HFFc6 (cell line): ENCODE measurements around the gene NUDCD2. TPM values are rescaled to one million over a fixed set of nuclear protein-coding genes. Genes with fewer than 3 reads are reported as not detected.
A peak's percentile ranks its signal among the peaks of the same experiment; 100 is the strongest.

Experiments used
- DNase-seq: peaks from one replicate; pipeline ENCODE4 v3.0.0-alpha.2; 2018
- H3K27ac Mint-ChIP-seq: 2 replicates; pipeline ENCODE4 v1.8.0; 2020; ENCODE audit warnings: mild to moderate bottlenecking, mixed read lengths
- H3K27me3 Mint-ChIP-seq: 2 replicates; pipeline ENCODE4 v1.8.0; 2021; ENCODE audit warnings: mild to moderate bottlenecking, moderate library complexity, mixed read lengths; ENCODE audit not compliant: insufficient read depth
- H3K36me3 Mint-ChIP-seq: 2 replicates; pipeline ENCODE4 v1.8.0; 2021; ENCODE audit warnings: low read depth, mixed read lengths
- H3K4me1 Mint-ChIP-seq: 2 replicates; pipeline ENCODE4 v1.8.0; 2020; ENCODE audit warnings: low read depth, mixed read lengths
- H3K4me3 Mint-ChIP-seq: 2 replicates; pipeline ENCODE4 v1.8.0; 2020; ENCODE audit warnings: mild to moderate bottlenecking, moderate library complexity, mixed read lengths
- H3K9me3 Mint-ChIP-seq: 2 replicates; pipeline ENCODE4 v1.8.0; 2020; ENCODE audit warnings: mild to moderate bottlenecking, mixed read lengths
- CTCF ChIP-seq: fragments of 200-600 bp; sonication (generic); IDR thresholded peaks from 2 replicates; pipeline ENCODE4 v1.5.0; 2021; ENCODE audit warnings: antibody characterized with exemption, mild to moderate bottlenecking
- total RNA-seq, 6 experiments: library from RNA; stranded (reverse); fragmentation: NEBNext Ultra II Directional; extraction: Animal tissue kit (Norgen Biotek cat#: 25700); gene quantifications; 2 replicates in 1 of 6; 3 replicates in 5 of 6; pipeline ENCODE4 v1.2.3, GENCODE V29; 2021

NUDCD2 gene
- total RNA-seq, 6 experiments from 2014 or later: 15.9 to 22.4 (median 18.4) TPM

- H3K9me3 Mint-ChIP-seq: no peaks in the 10 kb centered on the region
- DNase-seq: peak; percentile 47
- H3K27ac Mint-ChIP-seq: peak overlapping the region; percentile 47
- no peak overlapping the region for H3K4me3 Mint-ChIP-seq
- no peak for TF ChIP-seq CTCF
- no peaks in the 10 kb centered on the region for H3K36me3 Mint-ChIP-seq
- peaks cover 35% of the 10 kb centered on the region for H3K4me1 Mint-ChIP-seq
- H3K27me3 Mint-ChIP-seq: no peaks in the 10 kb centered on the region
These were observed 39.0 kb upstream of the NUDCD2 start for GRCh38 chr5:163498886-163499285.

GRCh38 chr5:163497315-163497714 lies 37.4 kb upstream of the NUDCD2 start:
- Mint-ChIP-seq H3K27ac (no peak overlapping the region), H3K27me3 (no peaks in the 10 kb centered on the region), H3K4me3 (no peak overlapping the region), H3K4me1 (peaks cover 22% of the 10 kb centered on the region), H3K9me3 (no peaks in the 10 kb centered on the region), H3K36me3 (no peaks in the 10 kb centered on the region)
- no peak for DNase-seq
- no peak for TF ChIP-seq CTCF

GRCh38 chr5:163496286-163496685 lies 36.4 kb upstream of the NUDCD2 start:
- no peaks in the 10 kb centered on the region for H3K27me3 Mint-ChIP-seq
- H3K4me1 Mint-ChIP-seq: peaks cover 21% of the 10 kb centered on the region
- no peaks in the 10 kb centered on the region for H3K9me3 Mint-ChIP-seq
- DNase-seq: peak; percentile 41
- H3K4me3 Mint-ChIP-seq: no peak overlapping the region
- no peaks in the 10 kb centered on the region for H3K36me3 Mint-ChIP-seq
- no peak for TF ChIP-seq CTCF
- peak overlapping the region; percentile 3; the same call in 1 of the 2 replicates for H3K27ac Mint-ChIP-seq

GRCh38 chr5:163489745-163490075 lies 29.8 kb upstream of the NUDCD2 start:
- H3K27ac Mint-ChIP-seq: peak overlapping the region; percentile 52; the same call in 1 of the 2 replicates

GRCh38 chr5:163489055-163489744 lies 29.3 kb upstream of the NUDCD2 start:
- peaks cover 13% of the 10 kb centered on the region for H3K36me3 Mint-ChIP-seq

More at GRCh38 chr5:163489745-163490075, 29.8 kb upstream of the NUDCD2 start:
- peaks cover 12% of the 10 kb centered on the region for H3K36me3 Mint-ChIP-seq
- TF ChIP-seq CTCF: no peak
- H3K4me1 Mint-ChIP-seq: peaks cover 16% of the 10 kb centered on the region
- H3K27me3 Mint-ChIP-seq: no peaks in the 10 kb centered on the region
- no peak for DNase-seq
- no peaks in the 10 kb centered on the region for H3K9me3 Mint-ChIP-seq
- H3K4me3 Mint-ChIP-seq: no peak overlapping the region

More at GRCh38 chr5:163489055-163489744, 29.3 kb upstream of the NUDCD2 start:
- peak; percentile 66 for TF ChIP-seq CTCF
- Mint-ChIP-seq H3K4me3 (no peak overlapping the region), H3K4me1 (peaks cover 16% of the 10 kb centered on the region), H3K27me3 (no peaks in the 10 kb centered on the region), H3K27ac (peak overlapping the region; percentile 75), H3K9me3 (no peaks in the 10 kb centered on the region)
- DNase-seq: peak; percentile 42
